ENCODE measurements around the gene UBE4B.

DNA sequence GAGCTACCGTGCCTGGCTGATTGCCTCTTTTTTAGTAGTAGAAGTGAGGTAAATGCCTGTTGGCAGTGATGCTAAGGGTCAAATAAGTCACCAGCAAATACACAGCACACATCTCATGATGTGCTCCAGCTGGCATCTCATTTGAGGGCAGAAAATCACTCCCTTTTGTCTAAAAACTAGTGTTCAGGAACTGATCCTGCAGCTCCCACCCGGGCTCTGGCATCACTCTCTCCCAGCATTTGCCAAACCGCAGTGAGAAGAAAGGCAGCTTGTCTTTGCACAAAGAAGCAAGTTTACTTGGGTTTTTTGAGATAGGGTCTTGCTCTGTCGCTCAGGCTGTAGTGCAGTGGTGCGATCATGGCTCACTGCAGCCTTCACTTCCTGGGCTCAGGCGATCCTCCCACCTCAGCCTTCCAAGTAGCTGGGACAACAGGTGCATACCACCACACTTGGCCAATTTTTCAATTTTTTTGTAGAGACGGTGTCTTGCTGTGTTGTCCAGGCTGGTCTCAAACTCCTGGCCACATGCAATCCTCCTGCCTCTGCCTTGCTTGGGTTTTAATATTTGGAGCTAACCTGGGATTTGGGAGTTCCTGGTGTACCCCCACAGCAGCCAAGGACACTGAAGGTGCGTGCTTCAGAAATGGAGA is 31.6 kb upstream of the UBE4B start:
- no peak for TF ChIP-seq POLR2AphosphoS5 (IDR thresholded peaks at IDR 0.05)
- TF ChIP-seq, protein P1, sequence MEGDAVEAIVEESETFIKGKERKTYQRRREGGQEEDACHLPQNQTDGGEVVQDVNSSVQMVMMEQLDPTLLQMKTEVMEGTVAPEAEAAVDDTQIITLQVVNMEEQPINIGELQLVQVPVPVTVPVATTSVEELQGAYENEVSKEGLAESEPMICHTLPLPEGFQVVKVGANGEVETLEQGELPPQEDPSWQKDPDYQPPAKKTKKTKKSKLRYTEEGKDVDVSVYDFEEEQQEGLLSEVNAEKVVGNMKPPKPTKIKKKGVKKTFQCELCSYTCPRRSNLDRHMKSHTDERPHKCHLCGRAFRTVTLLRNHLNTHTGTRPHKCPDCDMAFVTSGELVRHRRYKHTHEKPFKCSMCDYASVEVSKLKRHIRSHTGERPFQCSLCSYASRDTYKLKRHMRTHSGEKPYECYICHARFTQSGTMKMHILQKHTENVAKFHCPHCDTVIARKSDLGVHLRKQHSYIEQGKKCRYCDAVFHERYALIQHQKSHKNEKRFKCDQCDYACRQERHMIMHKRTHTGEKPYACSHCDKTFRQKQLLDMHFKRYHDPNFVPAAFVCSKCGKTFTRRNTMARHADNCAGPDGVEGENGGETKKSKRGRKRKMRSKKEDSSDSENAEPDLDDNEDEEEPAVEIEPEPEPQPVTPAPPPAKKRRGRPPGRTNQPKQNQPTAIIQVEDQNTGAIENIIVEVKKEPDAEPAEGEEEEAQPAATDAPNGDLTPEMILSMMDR (IDR thresholded peaks at IDR 0.05 in 8 of 11, conservative IDR thresholded peaks at IDR 0.05 in 3 of 11), result no peak
- TF ChIP-seq POLR2A (IDR thresholded peaks at IDR 0.05), result no peak

Data from spleen (tissue), 7 donors.